Measurements from ENCODE around the gene ATRAID.
"Not testable (repeated sequence)": the region's sequence is repeated elsewhere in the genome, so short reads cannot be mapped to it uniquely, and the experiment has no call there.

ATRAID gene

GRCh38 chr2:27211943-27212625 is at the start of gene ATRAID, which contains the start of gene SLC5A6:
TSS of gene ATRAID (plus strand) at chr2:27212041. CDS start at chr2:27212369, 328 bp downstream.
TSS of gene SLC5A6 (minus strand) at chr2:27212268. CDS start at chr2:27207650, 4,618 bp downstream.
- DNase-seq = peak; percentile 70 to 77

GRCh38 chr2:27162151-27163121 is 49.4 kb upstream of the ATRAID start:
- DNase-seq = no peak

- DNase-seq = no peak
Measured at GRCh38 chr2:27164960-27165763, 46.7 kb upstream of the ATRAID start.

GRCh38 chr2:27170581-27171337 is 41.1 kb upstream of the ATRAID start:
- DNase-seq = no peak

GRCh38 chr2:27171351-27171848 is 40.4 kb upstream of the ATRAID start:
- no peak for DNase-seq

GRCh38 chr2:27174638-27175037 is 37.2 kb upstream of the ATRAID start:
- DNase-seq = no peak

- no peak for DNase-seq
Measured at GRCh38 chr2:27175330-27175729, 36.5 kb upstream of the ATRAID start.

GRCh38 chr2:27175781-27176180 is 36.1 kb upstream of the ATRAID start:
- not testable (repeated sequence) for DNase-seq

DNA sequence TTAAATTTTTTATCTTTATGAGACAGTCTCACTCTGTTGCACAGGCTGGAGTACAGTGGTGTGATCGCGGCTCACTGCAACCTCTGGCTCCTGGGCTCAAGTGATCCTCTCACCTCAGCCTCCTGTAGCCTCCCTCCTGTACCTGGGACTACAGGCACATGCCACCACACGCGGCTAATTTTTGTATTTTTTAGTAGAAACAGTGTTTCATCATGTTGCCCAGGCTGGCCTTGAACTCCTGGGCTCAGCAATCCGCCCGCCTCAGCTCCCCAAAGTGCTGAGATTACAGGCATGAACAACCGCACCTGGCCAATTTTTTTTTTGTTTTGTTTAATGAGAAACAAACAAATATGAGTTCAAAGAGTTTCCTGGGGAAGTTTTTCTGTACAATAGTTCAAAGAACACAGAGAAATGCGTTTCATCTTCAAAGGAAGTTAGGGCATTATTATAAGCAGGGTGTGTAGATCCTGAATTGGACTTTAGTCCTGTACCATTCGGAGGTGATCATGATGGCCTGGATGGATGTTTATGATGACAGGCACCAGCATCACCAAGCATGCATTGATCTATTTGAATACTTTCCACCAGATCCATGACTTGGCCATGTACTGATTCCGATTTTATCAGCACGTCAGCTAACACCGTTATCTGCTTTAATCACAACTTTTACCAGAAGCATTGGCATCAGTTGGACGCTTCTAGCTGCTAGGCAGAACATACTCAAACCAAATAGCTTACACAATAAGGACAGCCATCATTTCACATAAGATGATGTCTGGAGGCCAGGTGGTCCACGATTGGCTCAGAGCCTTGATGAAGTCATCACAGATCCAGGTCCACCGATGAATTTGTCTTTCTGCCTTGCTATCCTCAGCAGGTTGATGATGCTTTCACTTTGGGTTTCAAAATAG is 34.1 kb upstream of the ATRAID start:
- no peak for DNase-seq

- no peak for DNase-seq
Measured at GRCh38 chr2:27178469-27178868, 33.4 kb upstream of the ATRAID start.

DNA sequence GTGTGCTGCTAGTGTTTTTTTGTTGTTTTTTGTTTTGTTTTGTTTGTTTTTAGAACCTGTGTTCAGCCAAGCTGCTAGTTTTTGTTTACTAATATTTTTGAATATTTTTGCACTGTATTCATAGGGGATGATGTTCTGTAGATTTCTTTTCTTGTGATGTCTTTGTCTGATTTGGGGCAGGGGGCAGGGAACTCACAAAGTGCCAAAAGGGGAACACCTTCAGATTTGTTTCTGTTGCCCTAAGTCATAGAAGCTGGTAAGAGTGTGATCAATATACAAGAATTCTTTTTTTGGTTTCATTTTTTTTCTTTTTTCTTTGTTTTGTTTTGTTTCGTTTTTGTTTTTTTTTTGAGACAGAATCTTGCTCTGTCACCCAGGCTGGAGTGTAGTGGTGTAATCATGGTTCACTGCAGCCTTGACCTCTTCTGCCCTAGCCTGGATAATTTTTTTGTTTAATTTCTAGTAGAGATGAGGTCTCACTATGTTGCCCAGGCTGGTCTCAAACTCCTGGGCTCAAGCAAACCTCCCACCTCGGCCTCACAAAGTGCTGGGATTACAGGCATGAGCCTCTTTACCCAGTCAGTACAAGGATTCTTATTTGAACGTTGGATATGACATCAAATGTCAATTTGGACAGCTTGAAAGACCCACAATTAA is 32.4 kb upstream of the ATRAID start:
- DNase-seq = no peak

DNA sequence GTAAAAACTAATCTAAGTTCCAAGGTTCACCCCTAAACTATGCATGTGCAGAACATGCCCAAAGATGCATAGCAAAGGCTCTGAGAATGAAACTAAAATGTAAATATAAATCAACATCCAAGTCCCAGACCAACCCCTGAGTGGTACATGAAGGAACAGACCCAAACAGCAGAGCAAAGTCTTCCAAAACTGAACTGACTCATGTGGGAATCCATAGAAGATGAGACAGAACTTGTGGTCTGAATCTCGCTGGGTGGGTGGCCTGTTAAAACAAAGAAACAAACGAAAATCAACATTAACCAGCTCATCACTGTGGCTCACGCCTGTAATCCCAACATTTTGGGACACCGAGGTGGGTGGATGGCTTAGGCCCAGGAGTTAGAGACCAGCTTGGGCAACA is 29.5 kb upstream of the ATRAID start:
- DNase-seq = no peak

DNA sequence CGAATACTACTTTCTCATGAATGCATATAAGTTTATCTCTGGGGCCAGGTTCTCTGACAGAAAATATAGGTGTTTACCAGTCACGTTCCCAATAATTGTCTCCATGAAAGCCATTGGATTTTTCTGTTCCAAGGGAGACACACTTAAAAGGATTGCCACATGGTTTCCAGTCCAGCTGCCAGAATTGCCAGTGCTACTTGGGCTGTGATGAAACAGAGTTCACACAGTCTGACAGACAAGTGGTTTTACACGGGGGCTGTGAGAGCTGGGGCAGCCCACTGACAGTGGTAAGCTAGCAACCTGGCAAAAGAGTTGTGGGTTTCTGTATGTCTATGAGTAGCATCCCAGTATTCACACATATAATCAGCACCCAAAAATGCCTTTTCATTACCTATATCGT is 27.7 kb upstream of the ATRAID start:
- DNase-seq = no peak

DNA sequence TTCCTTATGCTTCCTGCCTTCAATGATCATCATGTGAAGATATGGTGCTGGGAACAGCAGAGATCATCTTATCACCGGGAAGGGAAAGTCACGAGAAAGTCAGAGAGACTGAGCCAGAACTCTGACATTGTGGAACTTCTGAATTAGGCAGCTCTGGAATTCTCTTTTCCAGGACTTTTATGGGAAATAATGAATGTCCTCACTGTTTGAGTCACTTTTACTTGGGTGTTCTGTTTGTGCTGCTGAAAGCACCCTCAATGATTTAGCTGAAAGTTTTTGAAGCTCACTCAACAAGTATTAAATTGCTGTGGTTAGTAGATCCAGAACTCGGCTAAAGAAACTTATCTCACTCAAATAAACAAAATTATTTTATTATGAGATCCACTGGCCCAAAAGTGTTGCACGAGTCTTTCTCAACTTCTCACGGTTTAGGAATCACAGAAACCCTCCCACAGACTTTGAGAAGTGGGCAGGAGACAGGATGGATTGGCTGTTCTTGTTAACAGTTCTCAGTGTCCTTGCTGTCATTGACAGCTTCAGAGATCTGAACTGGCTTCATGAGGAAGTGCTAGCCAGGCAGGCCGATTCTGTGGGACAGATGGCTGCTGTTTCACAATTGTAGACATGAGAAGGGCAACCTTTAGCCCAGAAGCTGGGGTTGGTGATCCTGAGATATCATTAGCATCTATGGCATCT is 26.4 kb upstream of the ATRAID start:
- peak; percentile 66 to 78 for DNase-seq

DNA sequence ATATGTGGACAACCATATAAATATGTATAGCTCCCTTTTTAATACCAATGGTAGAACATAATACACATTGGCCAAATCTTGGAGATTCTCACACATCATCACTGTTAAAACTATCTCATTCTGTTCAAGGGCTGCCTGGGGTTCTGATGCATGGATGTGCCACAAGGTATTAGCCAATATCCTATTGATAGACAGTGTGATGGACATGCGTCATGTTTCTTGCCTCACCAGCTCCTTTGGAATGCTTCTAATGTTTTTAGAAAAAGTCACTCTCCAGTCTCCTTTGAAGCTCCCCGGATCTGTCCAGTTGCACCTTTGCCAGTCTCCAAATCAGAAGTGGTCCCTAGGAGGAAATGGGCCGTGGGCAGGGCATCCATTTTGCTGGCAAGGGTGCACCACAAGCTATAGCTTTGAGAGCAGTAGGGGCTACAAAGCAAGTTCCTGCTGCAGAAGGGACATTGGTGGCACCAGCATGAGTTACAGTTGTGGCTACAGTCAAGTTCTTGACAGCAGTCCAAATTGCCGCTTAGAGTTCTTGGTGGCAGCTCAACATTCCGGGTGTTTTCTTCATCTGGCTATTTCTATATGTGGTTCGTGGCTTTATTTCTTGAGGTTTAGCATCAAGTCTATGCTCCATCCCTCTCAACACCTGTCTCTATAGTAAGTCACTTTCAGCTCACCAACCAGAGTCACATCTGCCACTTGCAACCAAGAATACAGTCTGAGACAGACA is 25.1 kb upstream of the ATRAID start:
- no peak for DNase-seq

DNA sequence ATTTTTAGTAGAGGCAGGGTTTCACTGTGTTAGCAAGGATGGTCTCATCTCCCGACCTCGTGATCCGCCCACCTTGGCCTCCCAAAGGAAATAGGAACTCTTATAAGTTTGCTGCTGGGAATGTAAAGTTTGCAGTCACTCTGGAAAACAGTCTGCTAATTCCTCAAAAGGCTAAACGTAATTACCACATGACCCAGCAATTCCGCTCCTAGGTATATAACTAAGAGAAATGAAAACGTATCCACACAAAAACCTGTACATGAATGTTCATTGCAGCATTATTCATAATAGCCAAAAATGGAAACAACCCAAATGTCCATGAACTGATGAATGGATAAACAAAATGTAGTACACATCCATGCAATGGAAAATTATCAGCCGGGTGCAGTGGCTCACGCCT is 21.9 kb upstream of the ATRAID start:
- no peak for DNase-seq

- DNase-seq = peak; percentile 64 to 73
Measured at GRCh38 chr2:27191070-27191829, 20.6 kb upstream of the ATRAID start.

Data from AML-193 (cell line).